Gastroesophageal sphincter (tissue), 4 donors: ENCODE measurements around the gene WDR31. TPM values are rescaled to one million over a fixed set of nuclear protein-coding genes. Genes with fewer than 3 reads are reported as not detected.
"Not testable (repeated sequence)": the region's sequence is repeated elsewhere in the genome, so short reads cannot be mapped to it uniquely, and the experiment has no call there.

Experiments used
- ATAC-seq: fragments of 150-250 bp; one replicate; pipeline ENCODE4 v1.9.1; 2016; ENCODE audit warnings: mild to moderate bottlenecking, moderate library complexity
- H3K27ac ChIP-seq, 4 donors: fragments of 200-600 bp; sonication (generic) in 3 of 4; 1 replicate in 3 of 4; 2 replicates in 1 of 4; pipeline ENCODE4 v1.5.1; 2016 to 2019
- H3K27me3 ChIP-seq: fragments of 200-600 bp; sonication (generic); one replicate; pipeline ENCODE4 v1.5.1; 2019
- H3K36me3 ChIP-seq, 2 donors: fragments of 200-600 bp; sonication (generic); one replicate each; pipeline ENCODE4 v1.5.1; 2019; ENCODE audit warnings: control low read depth in 1 of 2
- H3K4me1 ChIP-seq, 3 donors: fragments of 200-600 bp; sonication (generic); 1 replicate in 2 of 3; 2 replicates in 1 of 3; pipeline ENCODE4 v1.5.1; 2016 to 2019; ENCODE audit warnings: control low read depth in 2 of 3
- H3K4me3 ChIP-seq, 2 donors: fragments of 200-600 bp; sonication (generic); one replicate each; pipeline ENCODE4 v1.5.1; 2019; ENCODE audit warnings: mild to moderate bottlenecking in 1 of 2, moderate library complexity in 1 of 2
- H3K9me3 ChIP-seq, 3 donors: fragments of 200-600 bp; sonication (generic); one replicate each; pipeline ENCODE4 v1.5.1; 2017 to 2019; ENCODE audit warnings: control low read depth in 2 of 3
- CTCF ChIP-seq, 4 experiments: fragments of 200-600 bp in 2 of 4; fragments of 450-650 bp in 2 of 4; sonication (generic) in 1 of 4; IDR thresholded peaks; one replicate each; pipeline ENCODE4 v1.5.1; 2017 to 2019; ENCODE audit warnings: antibody characterized with exemption in 4 of 4, mild to moderate bottlenecking in 2 of 4, moderate library complexity in 2 of 4
- EP300 ChIP-seq: sonication (generic); formaldehyde crosslinking; IDR thresholded peaks from one replicate; pipeline ENCODE4 v1.6.1; 2017; ENCODE audit warnings: antibody characterized with exemption, mild to moderate bottlenecking
- POLR2A ChIP-seq, 2 donors: fragments of 450-650 bp; IDR thresholded peaks; one replicate each; pipeline ENCODE4 v1.6.1; 2017; ENCODE audit warnings: antibody characterized with exemption in 2 of 2, mild to moderate bottlenecking in 2 of 2, moderate library complexity in 1 of 2
- POLR2AphosphoS5 ChIP-seq: sonication (generic); formaldehyde crosslinking; IDR thresholded peaks from one replicate; pipeline ENCODE4 v1.6.1; 2017; ENCODE audit warnings: antibody characterized with exemption
- WGBS, 2 donors: methylation state at CpG; one replicate each; pipeline ENCODE4 v1.1.5; 2018; ENCODE audit warnings: low coverage in 1 of 2; 5-methylcytosine and 5-hydroxymethylcytosine counted together
- total RNA-seq, 4 donors: library from RNA; depleted of rRNA; stranded (reverse); fragments of >200 nt; gene quantifications; one replicate each; pipeline ENCODE4 v1.1.0, GENCODE V29; 2016

Gene WDR31
- total RNA-seq, 4 donors from 2014 or later, result 1.2 to 2.8 (median 2.3) TPM

GRCh38 chr9:113386571-113387393, 46.7 kb upstream of the WDR31 start:
- TF ChIP-seq POLR2A (IDR thresholded peaks at IDR 0.05) (no peak), EP300 (no peak), POLR2AphosphoS5 (no peak), CTCF (IDR thresholded peaks at IDR 0.05) (no peak)
- Histone ChIP-seq H3K4me3 (no peak overlapping the region), H3K27ac (no peak overlapping the region), H3K36me3 (peaks cover 0 to 54% of the 10 kb centered on the region in 2 donors), H3K27me3 (no peaks in the 10 kb centered on the region), H3K4me1 (no peaks in the 10 kb centered on the region), H3K9me3 (no peaks in the 10 kb centered on the region)
- no peak for ATAC-seq
- WGBS, 2 donors, result 86 to 90% methylated on average over 2 to 4 of the region's 4 CpGs

GRCh38 chr9:113381909-113382411, 41.9 kb upstream of the WDR31 start:
- no peak for ATAC-seq
- Histone ChIP-seq H3K36me3 (peaks cover 0 to 6% of the 10 kb centered on the region in 2 donors), H3K27ac (no peak overlapping the region), H3K9me3 (no peaks in the 10 kb centered on the region), H3K4me3 (no peak overlapping the region), H3K4me1 (peaks cover 0 to 5% (median 0%) of the 10 kb centered on the region in 3 donors), H3K27me3 (no peaks in the 10 kb centered on the region)
- 90 to 92% methylated on average over 6 to 8 of the region's 8 CpGs for WGBS, 2 donors
- TF ChIP-seq EP300, result no peak
- TF ChIP-seq POLR2A (IDR thresholded peaks at IDR 0.05), result no peak
- no peak for TF ChIP-seq CTCF (IDR thresholded peaks at IDR 0.05)
- no peak for TF ChIP-seq POLR2AphosphoS5

- H3K4me3 ChIP-seq, H3K9me3 ChIP-seq, H3K27me3 ChIP-seq, H3K4me1 ChIP-seq, ATAC-seq, H3K36me3 ChIP-seq, H3K27ac ChIP-seq: not testable (repeated sequence)
- 75 to 78% methylated on average over 4 to 6 of the region's 7 CpGs for WGBS, 2 donors
These were observed 41.4 kb upstream of the WDR31 start for GRCh38 chr9:113381441-113381840.

GRCh38 chr9:113380869-113381378, 40.8 kb upstream of the WDR31 start:
- no peaks in the 10 kb centered on the region for H3K36me3 ChIP-seq
- ATAC-seq, result no peak
- H3K27me3 ChIP-seq, result no peaks in the 10 kb centered on the region
- H3K27ac ChIP-seq, result no peak overlapping the region
- H3K9me3 ChIP-seq, result no peaks in the 10 kb centered on the region
- H3K4me3 ChIP-seq, result no peak overlapping the region
- TF ChIP-seq EP300 (no peak), CTCF (IDR thresholded peaks at IDR 0.05) (no peak), POLR2A (IDR thresholded peaks at IDR 0.05) (no peak), POLR2AphosphoS5 (no peak)
- 70% methylated on average over 1 of the region's 1 CpG; no CpG with 5 or more reads in 1 of the 2 donors for WGBS, 2 donors
- H3K4me1 ChIP-seq, result peaks cover 0 to 11% (median 0%) of the 10 kb centered on the region in 3 donors

GRCh38 chr9:113379829-113380210, 39.7 kb upstream of the WDR31 start:
- peaks cover 0 to 22% (median 4%) of the 10 kb centered on the region in 3 donors for H3K4me1 ChIP-seq
- H3K27me3 ChIP-seq, ATAC-seq, H3K4me3 ChIP-seq, H3K27ac ChIP-seq, H3K9me3 ChIP-seq, H3K36me3 ChIP-seq: not testable (repeated sequence)
- WGBS, 2 donors, result 64 to 67% methylated on average over 2 of the region's 2 CpGs

- WGBS, 2 donors, result 61 to 93% methylated on average over 3 to 18 of the region's 24 CpGs
- H3K36me3 ChIP-seq, H3K27me3 ChIP-seq, H3K27ac ChIP-seq, ATAC-seq, H3K4me3 ChIP-seq, H3K9me3 ChIP-seq: not testable (repeated sequence)
- H3K4me1 ChIP-seq, result peaks cover 0 to 22% (median 4%) of the 10 kb centered on the region in 3 donors
These were observed 39.2 kb upstream of the WDR31 start for GRCh38 chr9:113379094-113379828.
